K562 (cell line): ENCODE measurements around the gene VRK2. TPM values are rescaled to one million over a fixed set of nuclear protein-coding genes. Genes with fewer than 3 reads are reported as not detected.

Source experiments
- ATAC-seq: fragments of 200-7000 bp; cut with Tn5 transposase; 3 replicates; pipeline ENCODE4 v1.9.1; 2020; ENCODE audit warnings: moderate library complexity
- BruUV-seq: library from RNA; stranded (reverse); fragments of 400-500 nt; replicated peaks from 2 replicates; lab custom pipeline; 2021; lab: Mats Ljungman, UMichigan
- CTCF ChIA-PET: fragments of 300-600 bp; formaldehyde crosslinking; extraction: SDS; loops from one replicate; lab custom pipeline; 2021; ENCODE audit warnings: low intra/inter-chr PET ratio; lab: Yijun Ruan, JAX
- POLR2A ChIA-PET: fragments of 300-600, 350-650 bp; sonication (Branson Sonifier 250); formaldehyde crosslinking; extraction: SDS; loops from one replicate; lab custom pipeline; 2021; ENCODE audit warnings: antibody characterized with exemption, inconsistent platforms; lab: Yijun Ruan, JAX
- DNase-seq, 4 experiments: peaks; one replicate each; pipeline versions ENCODE4 v3.0.0 to v3.0.0-alpha.2; 2011 to 2018; ENCODE audit warnings: low spot score in 3 of 4, mixed read lengths in 3 of 4; ENCODE audit errors: extremely low read depth in 1 of 4
- FAIRE-seq: peaks from 2 replicates; lab custom pipeline; 2011; peaks lifted over from hg19 to GRCh38; lab: Jason Lieb, UNC
- H2AFZ ChIP-seq: 2 replicates; pipeline ENCODE4 v1.6.0; 2011; ENCODE audit warnings: low read depth, low read length, control low read depth, inconsistent platforms
- H3K27ac ChIP-seq: fragments of 200-600 bp; 3 replicates; pipeline ENCODE4 v1.8.0; 2011; ENCODE audit warnings: low read depth, mild to moderate bottlenecking, control low read depth, inconsistent platforms, low read length, moderate library complexity, mixed read lengths; ENCODE audit errors: extremely low read depth
- H3K27me3 ChIP-seq, 2 experiments: fragments of 300-600 bp in 1 of 2; 2 replicates in 1 of 2; 3 replicates in 1 of 2; pipeline versions ENCODE4 v1.6.0 to v1.8.0; 2011; ENCODE audit warnings: inconsistent platforms in 2 of 2, low read length in 2 of 2, mild to moderate bottlenecking in 1 of 2, mixed read lengths in 1 of 2, moderate library complexity in 1 of 2; ENCODE audit not compliant: control insufficient read depth in 2 of 2, insufficient read depth in 2 of 2
- H3K36me3 ChIP-seq: fragments of 300-600 bp; 3 replicates; pipeline ENCODE4 v1.8.0; 2011; ENCODE audit warnings: mild to moderate bottlenecking, low read length, inconsistent platforms; ENCODE audit not compliant: control insufficient read depth, insufficient read depth
- H3K4me1 ChIP-seq, 2 experiments: fragments of 200-600 bp in 1 of 2; replicated peaks in 1 of 2; 2 replicates in 1 of 2; 3 replicates in 1 of 2; pipeline versions ENCODE4 v1.5.1 to v1.8.0; 2011; ENCODE audit warnings: inconsistent platforms in 2 of 2, low read length in 2 of 2, mild to moderate bottlenecking in 1 of 2, mixed read lengths in 1 of 2, moderate library complexity in 1 of 2; ENCODE audit not compliant: control insufficient read depth in 2 of 2, insufficient read depth in 2 of 2
- H3K4me2 ChIP-seq: 2 replicates; pipeline ENCODE4 v1.6.1; 2011; ENCODE audit warnings: low read length, control low read depth, inconsistent platforms, mixed read lengths; ENCODE audit not compliant: insufficient read depth
- H3K4me3 ChIP-seq: fragments of 200-600 bp; sonication (generic), shearing (Covaris generic); 2 replicates; pipeline ENCODE4 v1.5.1; 2016; ENCODE audit warnings: control low read depth, inconsistent platforms
- H3K79me2 ChIP-seq: fragments of 200-600 bp; 3 replicates; pipeline ENCODE4 v1.8.0; 2011; ENCODE audit warnings: low read length, inconsistent platforms; ENCODE audit not compliant: control insufficient read depth, insufficient read depth
- H3K9ac ChIP-seq, 2 experiments: 2 replicates each; pipeline versions ENCODE4 v1.6.0 to v1.6.1; 2011; ENCODE audit warnings: low read depth in 2 of 2, low read length in 2 of 2, control low read depth in 1 of 2, inconsistent platforms in 1 of 2, mild to moderate bottlenecking in 1 of 2, mixed read lengths in 1 of 2; ENCODE audit not compliant: insufficient read depth in 1 of 2
- H3K9me1 ChIP-seq: one replicate; pipeline ENCODE4 v1.6.0; 2011; ENCODE audit warnings: inconsistent platforms, mild to moderate bottlenecking, low read length, moderate library complexity; ENCODE audit not compliant: control insufficient read depth, insufficient read depth
- H3K9me3 ChIP-seq: replicated peaks from 2 replicates; pipeline ENCODE4 v1.5.1; 2011; ENCODE audit warnings: low read depth, low read length, inconsistent platforms; ENCODE audit not compliant: control insufficient read depth, insufficient read depth
- H4K20me1 ChIP-seq: replicated peaks from 2 replicates; pipeline ENCODE4 v1.6.1; 2011; ENCODE audit warnings: low read length, inconsistent platforms, mixed read lengths; ENCODE audit not compliant: control insufficient read depth, insufficient read depth
- E2F8 ChIP-seq: fragments of 450-650 bp; IDR thresholded peaks from 2 replicates; pipeline ENCODE4 v1.7.1; 2018; ENCODE audit warnings: mild to moderate bottlenecking, low read depth; ENCODE audit not compliant: partially characterized antibody
- ESRRB ChIP-seq: fragments of 250-450 bp; sonication (Bioruptor Pico); IDR thresholded peaks from 2 replicates; pipeline ENCODE4 v1.5.0; 2020; ENCODE audit warnings: mild to moderate bottlenecking, moderate library complexity, borderline replicate concordance
- FOXA3 ChIP-seq, 2 experiments: fragments of 450-650 bp in 1 of 2; sonication (generic) in 1 of 2; formaldehyde crosslinking; IDR thresholded peaks in 1 of 2; conservative IDR thresholded peaks in 1 of 2; 2 replicates each; pipeline versions ENCODE4 v1.4.0 to v1.8.0; 2020 to 2022; ENCODE audit warnings: mild to moderate bottlenecking in 2 of 2, missing genetic modification reagents in 1 of 2
- MIER1 ChIP-seq: fragments of 450-650 bp; IDR thresholded peaks from 2 replicates; pipeline ENCODE4 v1.6.1; 2016; ENCODE audit warnings: antibody characterized with exemption, mild to moderate bottlenecking, low read depth
- PHB ChIP-seq: fragments of 250-450 bp; sonication (Bioruptor Pico); IDR thresholded peaks from 2 replicates; pipeline ENCODE4 v1.5.0; 2021
- SOX6 ChIP-seq: fragments of 450-650 bp; IDR thresholded peaks from 2 replicates; pipeline ENCODE4 v1.6.1; 2014; ENCODE audit warnings: mild to moderate bottlenecking
- TAF7 ChIP-seq: fragments of 450-650 bp; IDR thresholded peaks from 2 replicates; pipeline ENCODE4 v1.6.1; 2016; ENCODE audit warnings: missing genetic modification characterization, missing compliant biosample characterization
- TCF7 ChIP-seq: sonication (generic); IDR thresholded peaks from 2 replicates; pipeline ENCODE4 v1.6.1; 2016; ENCODE audit warnings: antibody characterized with exemption, borderline replicate concordance
- ZKSCAN3 ChIP-seq: fragments of 250-450 bp; sonication (Bioruptor Pico); IDR thresholded peaks from 2 replicates; pipeline ENCODE4 v1.4.0; 2020
- ZNF77 ChIP-seq: fragments of 250-450 bp; sonication (Bioruptor Pico); IDR thresholded peaks from 2 replicates; pipeline ENCODE4 v1.5.0; 2020
- WGBS: fragments of 100-300 bp; shearing (Covaris generic); methylation state at CpG from one replicate; pipeline ENCODE4 v1.1.6; 2016; ENCODE audit warnings: low coverage, mixed read lengths; ENCODE audit not compliant: insufficient coverage; ENCODE audit errors: missing lambda C conversion rate; 5-methylcytosine and 5-hydroxymethylcytosine counted together
- in situ Hi-C: fragments of 300-500 bp; cut with MboI; formaldehyde crosslinking; loops from 4 replicates; pipeline ENCODE4 v1.15.0; 2018; ENCODE audit warnings: inconsistent platforms, mixed read lengths
- intact Hi-C: fragments of 100-400 bp; cut with micrococcal nuclease; formaldehyde crosslinking; loops from 2 replicates; pipeline ENCODE4 v1.14.2; 2022
- polyA plus RNA-seq, 8 experiments: library from polyadenylated mRNA; depleted of rRNA in 4 of 8; stranded (reverse) in 5 of 8; unstranded in 3 of 8; fragments of >200 nt; fragmentation: Nextera tagmentation in 2 of 8; fragmentation: Illumina TruSeq in 1 of 8; extraction: Ambion mirVana in 2 of 8; extraction: Trizol in 1 of 8; gene quantifications; 2 replicates each; pipeline versions ENCODE4 v1.2.1 to v1.2.3, GENCODE V29; 2011 to 2014; ENCODE audit warnings: inconsistent platforms in 1 of 8, missing spikeins in 1 of 8
- total RNA-seq, 7 experiments: library from RNA; depleted of rRNA in 6 of 7; stranded (reverse); fragments of >200 nt in 6 of 7; fragmentation: Illumina TruSeq in 2 of 7; extraction: Trizol in 2 of 7; gene quantifications; 2 replicates each; pipeline versions ENCODE4 v1.2.1 to v1.2.3, GENCODE V29; 2011 to 2021; ENCODE audit warnings: low replicate concordance in 1 of 7
- TF ChIP-seq, protein P1 (sequence below): fragments of 450-650 bp; IDR thresholded peaks from 2 replicates; pipeline ENCODE4 v1.6.1; 2016; ENCODE audit warnings: low read depth, mild to moderate bottlenecking, moderate library complexity

VRK2 gene
- total and polyA plus RNA-seq, 9 of the 15 experiments (the other 6 are each of a cell fraction or from before 2014, with no cell fraction given), result 22.6 to 49.2 (median 36.2) TPM

DNA sequence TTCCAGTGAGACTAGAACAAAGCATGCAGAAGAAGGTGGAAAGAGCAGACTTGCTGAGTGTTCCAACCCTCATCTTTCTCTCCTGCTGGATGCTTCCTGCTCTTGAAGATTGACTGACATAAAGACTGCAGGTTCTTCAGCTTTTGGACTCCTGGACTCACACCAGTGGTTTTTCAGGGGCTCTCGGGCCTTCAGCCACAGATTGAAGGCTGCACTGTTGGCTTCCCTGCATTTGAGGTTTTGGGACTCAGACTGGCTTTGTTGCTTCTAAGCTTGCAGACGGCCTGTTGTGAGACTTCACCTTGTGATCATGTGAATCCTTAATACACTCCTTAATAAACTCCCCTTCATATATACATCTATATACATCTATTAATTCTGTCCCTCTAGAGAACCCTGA is 20.4 kb downstream of the VRK2 start (continued):
- TF ChIP-seq E2F8, result no peak
- TF ChIP-seq ZNF77, result no peak
- TF ChIP-seq ESRRB (CRISPR knock-in tag), result no peak
- no peak for TF ChIP-seq TAF7

DNA sequence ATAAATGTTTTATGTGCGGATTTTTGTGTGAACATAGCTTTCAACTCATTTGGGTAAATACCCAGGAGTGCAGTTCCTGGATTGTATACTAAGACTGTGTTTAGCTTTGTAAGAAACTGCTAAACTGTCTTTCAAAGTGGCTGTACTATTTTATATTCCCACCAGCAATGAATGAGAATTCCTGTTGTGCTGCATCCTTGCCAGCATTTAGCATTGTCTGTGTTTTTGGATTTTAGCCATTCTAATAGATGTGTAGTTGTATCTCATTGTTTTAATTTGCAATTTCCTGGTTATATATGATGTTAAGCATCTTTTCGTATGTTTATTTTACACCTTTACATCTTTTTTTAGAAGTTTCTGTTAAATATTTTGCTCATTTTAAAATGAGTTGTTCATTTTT is 24.2 kb downstream of the VRK2 start:
- no peaks in the 10 kb centered on the region for H3K27me3 ChIP-seq
- no peak overlapping the region for H3K4me2 ChIP-seq
- H3K36me3 ChIP-seq, result peaks cover 8% of the 10 kb centered on the region
- no peak overlapping the region for H2AFZ ChIP-seq
- no TSS peak for BruUV-seq
- FAIRE-seq, result no peak
- no peak for ATAC-seq
- WGBS, result 96% methylated on average over 2 of the region's 2 CpGs
- intact Hi-C loops, result no loop called here
- CTCF ChIA-PET, result no interaction called here
- no peaks in the 10 kb centered on the region for H3K4me1 ChIP-seq
- no peak overlapping the region for H3K4me3 ChIP-seq
- POLR2A ChIA-PET, result no interaction called here
- H3K9me1 ChIP-seq, result no peaks in the 10 kb centered on the region
- H3K79me2 ChIP-seq, result peaks cover 35% of the 10 kb centered on the region
- no peaks in the 10 kb centered on the region for H4K20me1 ChIP-seq
- no peak overlapping the region for H3K9ac ChIP-seq
- DNase-seq, result no peak
- no peak overlapping the region for H3K27ac ChIP-seq
- no peaks in the 10 kb centered on the region for H3K9me3 ChIP-seq
- in situ Hi-C loops, result no loop called here
- TF ChIP-seq ZKSCAN3 (CRISPR knock-in tag) (no peak), MIER1 (no peak), PHB (no peak), SOX6 (no peak), TCF7 (no peak), FOXA3 (CRISPR knock-in tag; conservative IDR thresholded peaks at IDR 0.05 in 1 of 2, IDR thresholded peaks at IDR 0.05 in 1 of 2) (no peak)
- TF ChIP-seq, protein P1, sequence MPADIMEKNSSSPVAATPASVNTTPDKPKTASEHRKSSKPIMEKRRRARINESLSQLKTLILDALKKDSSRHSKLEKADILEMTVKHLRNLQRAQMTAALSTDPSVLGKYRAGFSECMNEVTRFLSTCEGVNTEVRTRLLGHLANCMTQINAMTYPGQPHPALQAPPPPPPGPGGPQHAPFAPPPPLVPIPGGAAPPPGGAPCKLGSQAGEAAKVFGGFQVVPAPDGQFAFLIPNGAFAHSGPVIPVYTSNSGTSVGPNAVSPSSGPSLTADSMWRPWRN, result no peak
